DND-41 (cell line): ENCODE data around the gene NFASC.

ENCODE experiments used
- CTCF ChIP-seq: IDR thresholded peaks from 2 replicates; pipeline ENCODE4 v1.5.1; 2012; ENCODE audit warnings: borderline replicate concordance, low read length, moderate library complexity, mild to moderate bottlenecking; ENCODE audit not compliant: poor library complexity, severe bottlenecking; ENCODE audit errors: extremely low read depth
- EZH2 ChIP-seq: IDR thresholded peaks from 3 replicates; pipeline ENCODE4 v1.6.1; 2012; ENCODE audit warnings: borderline replicate concordance, low read depth, mild to moderate bottlenecking, moderate library complexity, low read length, inconsistent platforms; ENCODE audit not compliant: severe bottlenecking

- TF ChIP-seq CTCF = no peak
- no peak for TF ChIP-seq EZH2
Measured at GRCh38 chr1:205064301-205064700, 193.6 kb downstream of the NFASC start.
